ENCODE results near the gene MMS22L. TPM values are rescaled to one million over a fixed set of nuclear protein-coding genes. Genes with fewer than 3 reads are reported as not detected.

The MMS22L gene
- total RNA-seq, 1 donor from 2014 or later: 7.2 TPM

DNA sequence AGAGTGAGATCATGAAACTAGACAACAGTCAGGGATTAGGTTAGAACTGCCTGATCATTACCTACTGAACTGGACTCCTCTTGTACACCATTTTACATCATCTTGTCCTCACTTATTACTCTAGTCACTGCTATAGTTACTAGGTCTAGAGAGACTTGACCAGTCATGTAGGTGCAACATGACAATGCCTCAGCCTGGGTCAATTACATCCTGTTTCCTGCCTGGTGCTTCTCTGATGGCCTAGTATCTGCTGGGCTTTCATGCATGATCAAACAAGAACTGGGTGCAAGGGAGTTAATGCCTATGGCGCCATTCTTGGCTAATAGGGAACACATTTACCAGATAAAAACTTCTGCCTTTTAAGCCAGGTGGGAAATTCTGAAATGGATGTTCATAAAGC lies 39.2 kb upstream of the MMS22L start:
- Histone ChIP-seq H3K4me3 (ENCODE audit: insufficient read depth, low read depth, low read length) (no peak overlapping the region), H3K4me2 (ENCODE audit: low read length) (no peak overlapping the region), H3K79me2 (ENCODE audit: insufficient read depth, low read length) (no peaks in the 10 kb centered on the region), H3K36me3 (ENCODE audit: insufficient read depth, low read length) (no peaks in the 10 kb centered on the region), H3K27ac (ENCODE audit: low read depth, low read length) (no peak overlapping the region), H3K9ac (ENCODE audit: low read length) (no peak overlapping the region), H4K20me1 (ENCODE audit: insufficient read depth, low read length) (no peaks in the 10 kb centered on the region), H2AFZ (ENCODE audit: low read depth, low read length) (no peak overlapping the region), H3K9me3 (ENCODE audit: insufficient read depth, low read depth, low read length) (no peaks in the 10 kb centered on the region), H3K4me1 (ENCODE audit: insufficient read depth, low read length) (no peaks in the 10 kb centered on the region), H3K27me3 (ENCODE audit: insufficient read depth, low read length) (no peaks in the 10 kb centered on the region)
- DNase-seq (ENCODE audit: low read depth): no peak
- H3K27me3 Mint-ChIP-seq (ENCODE audit: low read depth, unreplicated experiment): no peaks in the 10 kb centered on the region
- no peaks in the 10 kb centered on the region for H3K36me3 Mint-ChIP-seq (ENCODE audit: low read depth, unreplicated experiment)
- H3K4me3 Mint-ChIP-seq (ENCODE audit: unreplicated experiment): no peak overlapping the region
- peaks cover 11% of the 10 kb centered on the region for H3K4me1 Mint-ChIP-seq (ENCODE audit: low read depth, unreplicated experiment)
- FAIRE-seq: no peak
- H3K9me3 Mint-ChIP-seq (ENCODE audit: unreplicated experiment): no peaks in the 10 kb centered on the region
- no peak overlapping the region for H3K27ac Mint-ChIP-seq (ENCODE audit: unreplicated experiment)
- TF ChIP-seq CTCF (IDR thresholded peaks at IDR 0.05; ENCODE audit: insufficient read depth, low read depth, low read length) (no peak), EZH2 (IDR thresholded peaks at IDR 0.05; ENCODE audit: insufficient read depth, low read length) (no peak)

DNA sequence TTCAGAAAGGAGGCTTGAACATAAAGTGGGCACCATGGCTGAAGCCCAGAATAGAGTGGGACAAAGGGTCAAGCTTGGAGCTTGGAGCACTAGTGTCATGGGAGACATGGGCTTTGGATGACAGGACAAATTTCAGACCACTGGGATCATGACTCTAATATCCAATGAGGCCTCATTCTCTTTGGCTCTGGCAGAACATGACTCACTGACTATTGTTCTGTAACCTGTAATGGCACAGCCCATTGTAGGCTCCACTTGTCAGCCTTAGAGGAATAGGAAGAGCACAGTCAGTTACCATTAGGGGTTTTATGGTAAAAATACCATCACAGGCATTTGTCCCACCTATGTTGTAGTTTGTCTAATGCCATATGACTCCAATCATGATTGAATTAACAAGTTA lies 34.0 kb upstream of the MMS22L start:
- H3K9me3 ChIP-seq (ENCODE audit: insufficient read depth, low read depth, low read length): no peaks in the 10 kb centered on the region
- TF ChIP-seq EZH2 (IDR thresholded peaks at IDR 0.05; ENCODE audit: insufficient read depth, low read length): no peak
- TF ChIP-seq CTCF (IDR thresholded peaks at IDR 0.05; ENCODE audit: insufficient read depth, low read depth, low read length): no peak
- Mint-ChIP-seq H3K4me3 (ENCODE audit: unreplicated experiment) (no peak overlapping the region), H3K27me3 (ENCODE audit: low read depth, unreplicated experiment) (no peaks in the 10 kb centered on the region), H3K4me1 (ENCODE audit: low read depth, unreplicated experiment) (peaks cover 3% of the 10 kb centered on the region), H3K36me3 (ENCODE audit: low read depth, unreplicated experiment) (no peaks in the 10 kb centered on the region), H3K9me3 (ENCODE audit: unreplicated experiment) (no peaks in the 10 kb centered on the region), H3K27ac (ENCODE audit: unreplicated experiment) (no peak overlapping the region)
- no peak overlapping the region for H3K4me2 ChIP-seq (ENCODE audit: low read length)
- no peak overlapping the region for H2AFZ ChIP-seq (ENCODE audit: low read depth, low read length)
- no peak overlapping the region for H3K4me3 ChIP-seq (ENCODE audit: insufficient read depth, low read depth, low read length)
- DNase-seq (ENCODE audit: low read depth) (no peak), FAIRE-seq (no peak)
- H3K9ac ChIP-seq (ENCODE audit: low read length): no peak overlapping the region
- H4K20me1 ChIP-seq (ENCODE audit: insufficient read depth, low read length): no peaks in the 10 kb centered on the region
- no peaks in the 10 kb centered on the region for H3K27me3 ChIP-seq (ENCODE audit: insufficient read depth, low read length)
- H3K79me2 ChIP-seq (ENCODE audit: insufficient read depth, low read length): no peaks in the 10 kb centered on the region
- no peak overlapping the region for H3K27ac ChIP-seq (ENCODE audit: low read depth, low read length)
- no peaks in the 10 kb centered on the region for H3K36me3 ChIP-seq (ENCODE audit: insufficient read depth, low read length)
- H3K4me1 ChIP-seq (ENCODE audit: insufficient read depth, low read length): no peaks in the 10 kb centered on the region

GRCh38 chr6:97312241-97312640 lies 29.2 kb upstream of the MMS22L start:
- FAIRE-seq: no peak
- Histone ChIP-seq H3K27me3 (ENCODE audit: insufficient read depth, low read length) (no peaks in the 10 kb centered on the region), H3K4me1 (ENCODE audit: insufficient read depth, low read length) (no peaks in the 10 kb centered on the region), H3K9ac (ENCODE audit: low read length) (no peak overlapping the region), H2AFZ (ENCODE audit: low read depth, low read length) (no peak overlapping the region), H3K9me3 (ENCODE audit: insufficient read depth, low read depth, low read length) (no peaks in the 10 kb centered on the region), H3K79me2 (ENCODE audit: insufficient read depth, low read length) (no peaks in the 10 kb centered on the region), H3K36me3 (ENCODE audit: insufficient read depth, low read length) (no peaks in the 10 kb centered on the region), H3K27ac (ENCODE audit: low read depth, low read length) (no peak overlapping the region), H4K20me1 (ENCODE audit: insufficient read depth, low read length) (no peaks in the 10 kb centered on the region), H3K4me2 (ENCODE audit: low read length) (no peak overlapping the region), H3K4me3 (ENCODE audit: insufficient read depth, low read depth, low read length) (no peak overlapping the region)
- DNase-seq (ENCODE audit: low read depth): peak; percentile 36
- H3K36me3 Mint-ChIP-seq (ENCODE audit: low read depth, unreplicated experiment): no peaks in the 10 kb centered on the region
- H3K9me3 Mint-ChIP-seq (ENCODE audit: unreplicated experiment): no peaks in the 10 kb centered on the region
- no peak overlapping the region for H3K27ac Mint-ChIP-seq (ENCODE audit: unreplicated experiment)
- H3K4me3 Mint-ChIP-seq (ENCODE audit: unreplicated experiment): no peak overlapping the region
- H3K4me1 Mint-ChIP-seq (ENCODE audit: low read depth, unreplicated experiment): peaks cover 3% of the 10 kb centered on the region
- H3K27me3 Mint-ChIP-seq (ENCODE audit: low read depth, unreplicated experiment): no peaks in the 10 kb centered on the region
- TF ChIP-seq CTCF (IDR thresholded peaks at IDR 0.05; ENCODE audit: insufficient read depth, low read depth, low read length) (no peak), EZH2 (IDR thresholded peaks at IDR 0.05; ENCODE audit: insufficient read depth, low read length) (no peak)
